Measurements from ENCODE around the gene C4orf50. TPM values are rescaled to one million over a fixed set of nuclear protein-coding genes. Genes with fewer than 3 reads are reported as not detected.
"Not testable (repeated sequence)": the region's sequence is repeated elsewhere in the genome, so short reads cannot be mapped to it uniquely, and the experiment has no call there.

The C4orf50 gene
- total and polyA plus RNA-seq, 10 of the 15 experiments (the other 5 are each of a cell fraction or from before 2014, with no cell fraction given): 0.04 to 0.09 (median 0.05) TPM; not detected in 3

DNA sequence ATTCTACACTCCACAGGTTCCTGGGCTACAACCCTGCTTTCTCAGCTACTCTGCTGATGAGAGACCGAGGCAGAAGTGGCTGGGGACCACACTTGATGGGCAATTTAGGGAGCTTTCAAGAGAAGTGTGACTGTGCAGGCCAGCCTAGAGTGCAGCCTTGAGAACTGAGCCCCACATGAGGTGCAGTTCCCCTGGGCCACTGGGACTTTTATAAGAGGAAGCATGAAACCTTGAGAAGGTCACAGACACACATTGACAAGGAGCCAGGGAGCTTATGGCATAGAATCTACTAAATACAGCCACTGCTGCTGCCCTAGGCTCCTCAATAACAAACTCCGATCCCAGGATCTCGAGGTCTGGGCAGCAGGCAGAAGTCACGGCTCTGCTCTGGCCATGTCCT lies 13.1 kb downstream of the C4orf50 start (continued):
- TF ChIP-seq, protein P1, sequence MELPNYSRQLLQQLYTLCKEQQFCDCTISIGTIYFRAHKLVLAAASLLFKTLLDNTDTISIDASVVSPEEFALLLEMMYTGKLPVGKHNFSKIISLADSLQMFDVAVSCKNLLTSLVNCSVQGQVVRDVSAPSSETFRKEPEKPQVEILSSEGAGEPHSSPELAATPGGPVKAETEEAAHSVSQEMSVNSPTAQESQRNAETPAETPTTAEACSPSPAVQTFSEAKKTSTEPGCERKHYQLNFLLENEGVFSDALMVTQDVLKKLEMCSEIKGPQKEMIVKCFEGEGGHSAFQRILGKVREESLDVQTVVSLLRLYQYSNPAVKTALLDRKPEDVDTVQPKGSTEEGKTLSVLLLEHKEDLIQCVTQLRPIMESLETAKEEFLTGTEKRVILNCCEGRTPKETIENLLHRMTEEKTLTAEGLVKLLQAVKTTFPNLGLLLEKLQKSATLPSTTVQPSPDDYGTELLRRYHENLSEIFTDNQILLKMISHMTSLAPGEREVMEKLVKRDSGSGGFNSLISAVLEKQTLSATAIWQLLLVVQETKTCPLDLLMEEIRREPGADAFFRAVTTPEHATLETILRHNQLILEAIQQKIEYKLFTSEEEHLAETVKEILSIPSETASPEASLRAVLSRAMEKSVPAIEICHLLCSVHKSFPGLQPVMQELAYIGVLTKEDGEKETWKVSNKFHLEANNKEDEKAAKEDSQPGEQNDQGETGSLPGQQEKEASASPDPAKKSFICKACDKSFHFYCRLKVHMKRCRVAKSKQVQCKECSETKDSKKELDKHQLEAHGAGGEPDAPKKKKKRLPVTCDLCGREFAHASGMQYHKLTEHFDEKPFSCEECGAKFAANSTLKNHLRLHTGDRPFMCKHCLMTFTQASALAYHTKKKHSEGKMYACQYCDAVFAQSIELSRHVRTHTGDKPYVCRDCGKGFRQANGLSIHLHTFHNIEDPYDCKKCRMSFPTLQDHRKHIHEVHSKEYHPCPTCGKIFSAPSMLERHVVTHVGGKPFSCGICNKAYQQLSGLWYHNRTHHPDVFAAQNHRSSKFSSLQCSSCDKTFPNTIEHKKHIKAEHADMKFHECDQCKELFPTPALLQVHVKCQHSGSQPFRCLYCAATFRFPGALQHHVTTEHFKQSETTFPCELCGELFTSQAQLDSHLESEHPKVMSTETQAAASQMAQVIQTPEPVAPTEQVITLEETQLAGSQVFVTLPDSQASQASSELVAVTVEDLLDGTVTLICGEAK (IDR thresholded peaks at IDR 0.05; ENCODE audit: borderline replicate concordance): no peak
- TF ChIP-seq MEF2B (IDR thresholded peaks at IDR 0.05; ENCODE audit: partially characterized antibody, poor library complexity, severe bottlenecking) (no peak), MYB (IDR thresholded peaks at IDR 0.05; ENCODE audit: borderline replicate concordance, low read depth, low read length) (no peak), SPI1 (IDR thresholded peaks at IDR 0.05; ENCODE audit: borderline replicate concordance, insufficient read depth, low read depth, low read length) (no peak), GABPA (IDR thresholded peaks at IDR 0.05; ENCODE audit: low read depth) (no peak), JUNB (IDR thresholded peaks at IDR 0.05) (no peak)
- TF ChIP-seq, protein P2, sequence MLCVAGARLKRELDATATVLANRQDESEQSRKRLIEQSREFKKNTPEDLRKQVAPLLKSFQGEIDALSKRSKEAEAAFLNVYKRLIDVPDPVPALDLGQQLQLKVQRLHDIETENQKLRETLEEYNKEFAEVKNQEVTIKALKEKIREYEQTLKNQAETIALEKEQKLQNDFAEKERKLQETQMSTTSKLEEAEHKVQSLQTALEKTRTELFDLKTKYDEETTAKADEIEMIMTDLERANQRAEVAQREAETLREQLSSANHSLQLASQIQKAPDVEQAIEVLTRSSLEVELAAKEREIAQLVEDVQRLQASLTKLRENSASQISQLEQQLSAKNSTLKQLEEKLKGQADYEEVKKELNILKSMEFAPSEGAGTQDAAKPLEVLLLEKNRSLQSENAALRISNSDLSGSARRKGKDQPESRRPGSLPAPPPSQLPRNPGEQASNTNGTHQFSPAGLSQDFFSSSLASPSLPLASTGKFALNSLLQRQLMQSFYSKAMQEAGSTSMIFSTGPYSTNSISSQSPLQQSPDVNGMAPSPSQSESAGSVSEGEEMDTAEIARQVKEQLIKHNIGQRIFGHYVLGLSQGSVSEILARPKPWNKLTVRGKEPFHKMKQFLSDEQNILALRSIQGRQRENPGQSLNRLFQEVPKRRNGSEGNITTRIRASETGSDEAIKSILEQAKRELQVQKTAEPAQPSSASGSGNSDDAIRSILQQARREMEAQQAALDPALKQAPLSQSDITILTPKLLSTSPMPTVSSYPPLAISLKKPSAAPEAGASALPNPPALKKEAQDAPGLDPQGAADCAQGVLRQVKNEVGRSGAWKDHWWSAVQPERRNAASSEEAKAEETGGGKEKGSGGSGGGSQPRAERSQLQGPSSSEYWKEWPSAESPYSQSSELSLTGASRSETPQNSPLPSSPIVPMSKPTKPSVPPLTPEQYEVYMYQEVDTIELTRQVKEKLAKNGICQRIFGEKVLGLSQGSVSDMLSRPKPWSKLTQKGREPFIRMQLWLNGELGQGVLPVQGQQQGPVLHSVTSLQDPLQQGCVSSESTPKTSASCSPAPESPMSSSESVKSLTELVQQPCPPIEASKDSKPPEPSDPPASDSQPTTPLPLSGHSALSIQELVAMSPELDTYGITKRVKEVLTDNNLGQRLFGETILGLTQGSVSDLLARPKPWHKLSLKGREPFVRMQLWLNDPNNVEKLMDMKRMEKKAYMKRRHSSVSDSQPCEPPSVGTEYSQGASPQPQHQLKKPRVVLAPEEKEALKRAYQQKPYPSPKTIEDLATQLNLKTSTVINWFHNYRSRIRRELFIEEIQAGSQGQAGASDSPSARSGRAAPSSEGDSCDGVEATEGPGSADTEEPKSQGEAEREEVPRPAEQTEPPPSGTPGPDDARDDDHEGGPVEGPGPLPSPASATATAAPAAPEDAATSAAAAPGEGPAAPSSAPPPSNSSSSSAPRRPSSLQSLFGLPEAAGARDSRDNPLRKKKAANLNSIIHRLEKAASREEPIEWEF (IDR thresholded peaks at IDR 0.05; ENCODE audit: insufficient replicate concordance, low read depth, low read length): no peak

DNA sequence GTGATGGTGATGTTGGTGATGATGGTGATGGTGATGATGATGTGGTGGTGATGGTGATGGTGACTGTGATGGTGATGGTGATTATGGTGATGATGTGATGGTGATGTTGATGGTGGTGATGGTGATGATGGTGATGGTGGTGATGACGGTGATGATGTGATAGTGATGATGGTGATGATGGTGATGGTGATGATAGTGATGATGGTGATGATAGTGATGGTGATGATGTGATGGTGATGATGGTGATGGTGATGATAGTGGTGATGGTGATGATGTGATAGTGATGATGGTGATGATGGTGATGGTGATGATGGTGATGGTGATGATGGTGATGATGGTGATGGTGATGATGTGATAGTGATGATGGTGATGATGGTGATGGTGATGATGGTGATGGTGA lies 14.7 kb downstream of the C4orf50 start:
- H3K9me3 ChIP-seq (replicated peaks; ENCODE audit: control insufficient read depth, insufficient read depth, low read length); CTCF ChIA-PET; RAD21 ChIA-PET (ENCODE audit: unreplicated experiment); H3K27me3 ChIP-seq (replicated peaks in 1 of 2; ENCODE audit: control insufficient read depth in 2 of 2, insufficient read depth in 2 of 2, low read length in 1 of 2); H3K4me1 ChIP-seq (ENCODE audit: control insufficient read depth, insufficient read depth, low read length); H3K4me3 ChIP-seq; H3K9ac ChIP-seq (ENCODE audit: control insufficient read depth, insufficient read depth, low read length); H3K36me3 ChIP-seq (ENCODE audit: control insufficient read depth in 2 of 2, insufficient read depth in 2 of 2, low read length in 1 of 2); FAIRE-seq; H3K27ac ChIP-seq (ENCODE audit: control insufficient read depth, insufficient read depth); SMC1A ChIA-PET (ENCODE audit: uncharacterized antibody, unreplicated experiment); DNase-seq (ENCODE audit: low read depth, low spot score); intact Hi-C loops (cut with micrococcal nuclease; ENCODE audit: unreplicated experiment); POLR2A ChIA-PET; H4K20me1 ChIP-seq (ENCODE audit: control insufficient read depth, insufficient read depth); H3K4me2 ChIP-seq (ENCODE audit: control insufficient read depth, insufficient read depth); H3K79me2 ChIP-seq (ENCODE audit: control insufficient read depth, insufficient read depth, low read length); ATAC-seq; in situ Hi-C loops (cut with MboI); BruUV-seq (replicated peaks); H2AFZ ChIP-seq (ENCODE audit: control insufficient read depth, low read depth, low read length): not testable (repeated sequence)
- WGBS (ENCODE audit: insufficient coverage, insufficient replicate concordance, low lambda C conversion rate, missing lambda C conversion rate): 0% methylated on average over 1 of the region's 1 CpG

Measured in GM12878 (cell line).